Measurements from ENCODE around the gene MAGEA9. TPM values are rescaled to one million over a fixed set of nuclear protein-coding genes. Genes with fewer than 3 reads are reported as not detected.
"Not testable (repeated sequence)": the region's sequence is repeated elsewhere in the genome, so short reads cannot be mapped to it uniquely, and the experiment has no call there.

MAGEA9 gene
- total RNA-seq, 1 experiment from 2014 or later: not detected

DNA sequence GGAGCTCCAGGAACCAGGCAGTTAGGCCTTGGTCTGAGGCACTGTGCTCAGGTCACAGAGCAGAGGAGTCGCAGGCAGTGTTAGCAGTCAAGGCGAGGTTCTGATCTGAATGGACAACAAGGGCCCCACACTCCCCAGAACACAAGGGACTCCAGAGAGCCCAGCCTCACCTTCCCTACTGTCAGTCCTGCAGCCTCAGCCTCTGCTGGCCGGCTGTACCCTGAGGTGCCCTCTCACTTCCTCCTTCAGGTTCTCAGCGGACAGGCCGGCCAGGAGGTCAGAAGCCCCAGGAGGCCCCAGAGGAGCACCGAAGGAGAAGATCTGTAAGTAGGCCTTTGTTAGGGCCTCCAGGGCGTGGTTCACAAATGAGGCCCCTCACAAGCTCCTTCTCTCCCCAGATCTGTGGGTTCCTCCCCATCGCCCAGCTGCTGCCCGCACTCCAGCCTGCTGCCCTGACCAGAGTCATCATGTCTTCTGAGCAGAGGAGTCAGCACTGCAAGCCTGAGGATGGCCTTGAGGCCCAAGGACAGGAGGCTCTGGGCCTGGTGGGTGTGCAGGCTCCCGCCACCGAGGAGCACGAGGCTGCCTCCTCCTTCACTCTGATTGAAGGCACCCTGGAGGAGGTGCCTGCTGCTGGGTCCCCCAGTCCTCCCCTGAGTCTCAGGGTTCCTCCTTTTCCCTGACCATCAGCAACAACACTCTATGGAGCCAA is 26.2 kb downstream of the MAGEA9 start:
- no peak for DNase-seq (ENCODE audit: low read depth)

DNA sequence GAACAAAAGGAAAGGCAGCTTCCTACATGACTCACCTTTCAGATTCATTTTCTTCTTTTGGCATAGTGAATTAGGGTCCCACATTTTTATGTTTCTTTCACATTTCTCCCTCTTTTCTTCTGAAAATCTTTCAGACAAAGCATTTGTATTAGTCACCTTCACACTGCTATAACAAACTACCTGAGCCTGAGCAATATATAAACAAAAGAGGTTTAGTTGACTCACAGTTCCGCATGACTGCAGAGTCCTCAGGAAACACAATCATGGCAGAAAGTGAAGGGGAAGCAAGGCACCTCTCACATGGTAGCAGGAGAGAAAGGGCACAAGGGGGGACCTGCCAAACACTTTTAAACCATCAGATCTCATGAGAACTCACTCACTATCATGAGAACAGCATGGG is 36.9 kb downstream of the MAGEA9 start:
- DNase-seq (ENCODE audit: low read depth): no peak

DNA sequence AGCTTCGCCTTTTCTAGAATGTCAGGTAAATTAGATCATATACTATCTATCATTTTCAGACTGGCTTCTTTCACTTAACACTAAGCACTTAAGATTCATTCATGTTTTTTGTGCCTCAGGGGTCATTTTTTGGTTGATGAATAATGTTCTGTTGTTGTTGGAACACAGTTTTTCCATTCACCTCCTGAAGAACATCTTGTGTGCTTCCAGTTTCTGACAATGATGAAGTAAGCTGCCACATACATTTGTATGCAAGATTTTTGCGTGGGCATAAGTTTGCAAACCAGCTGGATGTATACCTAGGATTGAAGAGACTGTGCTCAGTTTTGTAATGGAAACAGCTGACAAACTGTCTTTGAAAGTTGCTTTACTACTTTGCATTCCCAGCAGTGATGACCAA is 37.6 kb downstream of the MAGEA9 start:
- no peak for DNase-seq (ENCODE audit: low read depth)

DNA sequence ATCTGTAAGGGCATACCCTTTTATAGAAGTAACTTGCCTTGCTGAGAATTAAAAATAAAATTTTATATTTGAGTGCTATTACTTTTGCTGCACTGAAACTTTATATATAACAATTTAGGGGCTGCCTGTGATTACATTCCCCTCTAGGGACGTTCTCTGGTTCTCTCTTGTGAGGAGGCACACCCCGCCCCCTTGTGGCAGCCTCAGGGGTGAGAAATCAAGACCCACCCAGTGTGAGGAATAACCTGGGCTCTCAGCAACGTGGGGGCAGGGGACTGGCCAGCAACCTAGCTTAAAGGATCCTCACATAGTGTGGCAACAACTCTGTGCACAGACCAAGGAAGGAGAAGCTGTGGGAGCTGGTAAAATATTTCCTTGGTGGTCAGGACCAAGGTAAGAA is 43.7 kb downstream of the MAGEA9 start:
- peak; percentile 3 for DNase-seq (ENCODE audit: low read depth)

GRCh38 chrX:149827254-149827653 is 45.5 kb downstream of the MAGEA9 start:
- no peak for DNase-seq (ENCODE audit: low read depth)

GRCh38 chrX:149829751-149830191 is 48.0 kb downstream of the MAGEA9 start:
- DNase-seq (ENCODE audit: low read depth): peak; percentile 1

- DNase-seq (ENCODE audit: low read depth): peak; percentile 17
Measured at GRCh38 chrX:149830192-149830873, 48.6 kb downstream of the MAGEA9 start.

- no peak for DNase-seq (ENCODE audit: low read depth)
Measured at GRCh38 chrX:149831473-149831872, 49.7 kb downstream of the MAGEA9 start.

GRCh38 chrX:149836728-149837127 is 55.0 kb downstream of the MAGEA9 start:
- DNase-seq (ENCODE audit: low read depth): not testable (repeated sequence)

DNA sequence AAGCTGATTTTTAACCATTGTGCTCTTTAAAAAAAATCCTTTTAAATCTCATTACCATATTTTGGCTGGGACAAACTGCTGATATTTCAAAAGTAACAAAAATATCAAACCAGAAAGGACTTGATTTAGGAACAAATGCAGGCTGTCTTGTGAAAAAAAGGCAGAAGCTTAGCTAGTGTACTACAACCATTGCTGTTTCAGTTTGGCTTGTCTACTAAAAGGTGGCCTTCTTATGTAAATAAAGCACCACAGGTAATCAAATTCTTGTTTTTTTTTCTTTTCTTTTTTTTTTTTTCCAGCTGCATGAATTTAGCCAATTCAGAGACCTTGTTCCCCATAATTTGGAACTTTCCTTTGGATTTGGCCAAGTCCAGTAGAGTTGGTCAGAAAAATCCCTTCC is 55.4 kb downstream of the MAGEA9 start:
- no peak for DNase-seq (ENCODE audit: low read depth)

Other genes with a start within 250 kb of the MAGEA9 start
- 8.7 and 19.0 TPM in 2 replicates for gene EOLA1, start 240.9 kb upstream of the MAGEA9 start, total RNA-seq (2014; rRNA removed)
- not detected in 2 replicates for gene HSFX3, start 232.0 kb upstream of the MAGEA9 start, total RNA-seq (2014; rRNA removed)
- not detected in 2 replicates for gene MAGEA9B, start 194.5 kb upstream of the MAGEA9 start, total RNA-seq (2014; rRNA removed)
- not detected in 2 replicates for gene HSFX2, start 186.6 kb upstream of the MAGEA9 start, total RNA-seq (2014; rRNA removed)
- 10.4 and 11.0 TPM in 2 replicates for gene TMEM185A, start 150.1 kb upstream of the MAGEA9 start, total RNA-seq (2014; rRNA removed)
- gene MAGEA11, start 69.9 kb upstream of the MAGEA9 start, total RNA-seq (2014; rRNA removed): not detected in 2 replicates
- gene HSFX1, start 7.9 kb upstream of the MAGEA9 start, total RNA-seq (2014; rRNA removed): 0.29 TPM in 1 of 2 replicates, not detected in the other
- gene MAGEA8, start 99.3 kb downstream of the MAGEA9 start, total RNA-seq (2014; rRNA removed): not detected in 2 replicates
- not detected in 2 replicates for gene HSFX4, start 147.6 kb downstream of the MAGEA9 start, total RNA-seq (2014; rRNA removed)
- gene EOLA2, start 156.6 kb downstream of the MAGEA9 start, total RNA-seq (2014; rRNA removed): 20.1 and 20.7 TPM in 2 replicates